SK-N-SH (cell line): ENCODE results near the gene GAS2L2. TPM values are rescaled to one million over a fixed set of nuclear protein-coding genes. Genes with fewer than 3 reads are reported as not detected.

Source experiments
- CTCF ChIA-PET: fragments of 300-600, 350-600 bp; formaldehyde crosslinking; extraction: SDS; loops from one replicate; lab custom pipeline; 2021; lab: Yijun Ruan, JAX
- POLR2A ChIA-PET: fragments of 350-600 bp; sonication (Branson Sonifier 250); formaldehyde crosslinking; extraction: SDS; loops from one replicate; lab custom pipeline; 2020; ENCODE audit warnings: antibody characterized with exemption, inconsistent platforms; lab: Yijun Ruan, JAX
- DNase-seq: peaks from one replicate; pipeline ENCODE4 v3.0.0; 2012
- H2AFZ ChIP-seq: fragments of 200-600 bp; sonication (generic); 2 replicates; pipeline ENCODE4 v1.8.1; 2016; ENCODE audit warnings: antibody characterized with exemption, mild to moderate bottlenecking, low read depth
- H3F3A ChIP-seq: fragments of 200-600 bp; sonication (generic); replicated peaks from 2 replicates; pipeline ENCODE3; 2016; ENCODE audit warnings: antibody characterized with exemption, mild to moderate bottlenecking; ENCODE audit not compliant: insufficient read depth
- H3K27ac ChIP-seq, 2 experiments: fragments of 200-500 bp in 1 of 2; fragments of 200-600 bp in 1 of 2; sonication (Bioruptor generic) in 1 of 2; sonication (generic), shearing (Covaris generic) in 1 of 2; 2 replicates each; pipeline versions ENCODE4 v1.5.1 to v1.6.1; 2014 to 2016; ENCODE audit warnings: low read depth in 2 of 2, inconsistent platforms in 1 of 2, low read length in 1 of 2, mild to moderate bottlenecking in 1 of 2, mixed read lengths in 1 of 2
- H3K27me3 ChIP-seq: fragments of 200-600 bp; sonication (generic), shearing (Covaris generic); 2 replicates; pipeline ENCODE4 v1.6.1; 2016; ENCODE audit warnings: mixed run types; ENCODE audit not compliant: insufficient read depth
- H3K36me3 ChIP-seq, 2 experiments: fragments of 200-500 bp in 1 of 2; fragments of 200-600 bp in 1 of 2; sonication (Bioruptor generic) in 1 of 2; sonication (generic) in 1 of 2; replicated peaks in 1 of 2; 2 replicates each; pipeline versions ENCODE3 to v1.5.1; 2014 to 2016; ENCODE audit warnings: low read length in 1 of 2, mild to moderate bottlenecking in 1 of 2; ENCODE audit not compliant: insufficient read depth in 2 of 2, control insufficient read depth in 1 of 2
- H3K4me1 ChIP-seq, 2 experiments: fragments of 200-500 bp in 1 of 2; fragments of 200-600 bp in 1 of 2; sonication (Bioruptor generic) in 1 of 2; sonication (generic), shearing (Covaris generic) in 1 of 2; 2 replicates each; pipeline versions ENCODE4 v1.5.1 to v1.6.1; 2014 to 2016; ENCODE audit warnings: low read depth in 1 of 2, low read length in 1 of 2, mixed run types in 1 of 2; ENCODE audit not compliant: insufficient read depth in 2 of 2, control insufficient read depth in 1 of 2
- H3K4me2 ChIP-seq: fragments of 200-600 bp; sonication (generic), shearing (Covaris generic); 2 replicates; pipeline ENCODE4 v1.6.1; 2017; ENCODE audit warnings: mixed run types
- H3K4me3 ChIP-seq, 2 experiments: fragments of 200-500 bp in 1 of 2; fragments of 200-600 bp in 1 of 2; sonication (Bioruptor generic) in 1 of 2; sonication (generic), shearing (Covaris generic) in 1 of 2; 2 replicates each; pipeline versions ENCODE4 v1.5.1 to v1.8.1; 2014 to 2016; ENCODE audit warnings: low read depth in 2 of 2, inconsistent platforms in 1 of 2, low read length in 1 of 2, mild to moderate bottlenecking in 1 of 2, mixed read lengths in 1 of 2, moderate library complexity in 1 of 2
- H3K79me2 ChIP-seq: fragments of 200-600 bp; sonication (generic); 2 replicates; pipeline ENCODE4 v1.8.1; 2017; ENCODE audit warnings: mild to moderate bottlenecking; ENCODE audit not compliant: insufficient read depth
- H3K9ac ChIP-seq: fragments of 200-600 bp; sonication (generic); 2 replicates; pipeline ENCODE4 v1.6.1; 2017; ENCODE audit warnings: mixed run types
- H3K9me2 ChIP-seq: fragments of 200-600 bp; sonication (generic); 2 replicates; pipeline ENCODE4 v1.6.1; 2017; ENCODE audit warnings: mixed run types
- H3K9me3 ChIP-seq: fragments of 200-600 bp; sonication (generic); 2 replicates; pipeline ENCODE4 v1.6.1; 2017; ENCODE audit warnings: mixed run types, mild to moderate bottlenecking, moderate library complexity
- H4K20me1 ChIP-seq: fragments of 200-600 bp; sonication (generic); 2 replicates; pipeline ENCODE4 v1.6.1; 2017; ENCODE audit warnings: mild to moderate bottlenecking, mixed run types; ENCODE audit not compliant: insufficient read depth
- CHD2 ChIP-seq: fragments of 150-350 bp; IDR thresholded peaks from 2 replicates; pipeline ENCODE4 v1.6.1; 2018; ENCODE audit warnings: low read length; ENCODE audit not compliant: partially characterized antibody
- EP300 ChIP-seq, 2 experiments: IDR thresholded peaks; 2 replicates each; pipeline versions ENCODE4 v1.4.0 to v1.6.1; 2012; ENCODE audit warnings: borderline replicate concordance in 1 of 2, low read depth in 1 of 2, low read length in 1 of 2
- FOSL2 ChIP-seq: IDR thresholded peaks from 2 replicates; pipeline ENCODE4 v1.4.0; 2012; ENCODE audit warnings: low read depth, mild to moderate bottlenecking, moderate library complexity, borderline replicate concordance
- FOXJ3 ChIP-seq: sonication (generic); formaldehyde crosslinking; IDR thresholded peaks from 2 replicates; pipeline ENCODE4 v1.5.1; 2020; ENCODE audit warnings: mild to moderate bottlenecking, missing genetic modification reagents
- GABPA ChIP-seq: IDR thresholded peaks from 2 replicates; pipeline ENCODE4 v1.4.0; 2012; ENCODE audit warnings: low read depth, mild to moderate bottlenecking
- GATA2 ChIP-seq: sonication (generic); formaldehyde crosslinking; IDR thresholded peaks from 2 replicates; pipeline ENCODE4 v1.5.0; 2020; ENCODE audit warnings: mild to moderate bottlenecking, missing genetic modification reagents
- MXI1 ChIP-seq: IDR thresholded peaks from 2 replicates; pipeline ENCODE4 v1.6.1; 2012; ENCODE audit warnings: mild to moderate bottlenecking, low read depth, low read length, improper control_type of control experiment
- NFIC ChIP-seq: IDR thresholded peaks from 2 replicates; pipeline ENCODE4 v1.4.0; 2012; ENCODE audit warnings: borderline replicate concordance
- NRF1 ChIP-seq: IDR thresholded peaks from 2 replicates; pipeline ENCODE4 v1.6.1; 2012; ENCODE audit warnings: low read depth, mild to moderate bottlenecking, low read length
- POLR2AphosphoS5 ChIP-seq: IDR thresholded peaks from 2 replicates; pipeline ENCODE4 v1.6.1; 2012; ENCODE audit warnings: low read depth, low read length
- RCOR1 ChIP-seq: fragments of 150-350 bp; IDR thresholded peaks from 2 replicates; pipeline ENCODE4 v1.6.1; 2017; ENCODE audit warnings: antibody characterized with exemption, low read length
- TAF1 ChIP-seq: IDR thresholded peaks from 2 replicates; pipeline ENCODE4 v1.6.1; 2012; ENCODE audit warnings: low read depth, mild to moderate bottlenecking, low read length, moderate library complexity, borderline replicate concordance
- TCF12 ChIP-seq: IDR thresholded peaks from 2 replicates; pipeline ENCODE4 v1.4.0; 2012
- YY1 ChIP-seq: IDR thresholded peaks from 2 replicates; pipeline ENCODE4 v1.4.0; 2012; ENCODE audit warnings: low read depth, mild to moderate bottlenecking
- WGBS: methylation state at CpG from one replicate; pipeline ENCODE4 v1.1.6; 2017; ENCODE audit warnings: low lambda C conversion rate; 5-methylcytosine and 5-hydroxymethylcytosine counted together
- polyA plus RNA-seq, 3 experiments: library from polyadenylated mRNA; depleted of rRNA; stranded (reverse); fragments of >200 nt; gene quantifications; 2 replicates each; pipeline ENCODE4 v1.2.3, GENCODE V29; 2012
- TF ChIP-seq, protein P1 (sequence below): IDR thresholded peaks from 2 replicates; pipeline ENCODE4 v1.6.1; 2012; ENCODE audit warnings: mild to moderate bottlenecking, low read depth, low read length, moderate library complexity
- TF ChIP-seq, protein P2 (sequence below): IDR thresholded peaks from 2 replicates; pipeline ENCODE4 v1.4.0; 2012; ENCODE audit warnings: low read depth
- TF ChIP-seq, protein P3 (sequence below): fragments of 200-600 bp; sonication (generic); IDR thresholded peaks from 2 replicates; pipeline ENCODE4 v1.6.1; 2017; ENCODE audit warnings: antibody characterized with exemption, mild to moderate bottlenecking, moderate library complexity
- TF ChIP-seq, protein P4 (sequence below): IDR thresholded peaks from 2 replicates; pipeline ENCODE4; 2012

The GAS2L2 gene
- polyA plus RNA-seq, 1 of the 3 experiments (the other 2 are of a cell fraction): not detected

DNA sequence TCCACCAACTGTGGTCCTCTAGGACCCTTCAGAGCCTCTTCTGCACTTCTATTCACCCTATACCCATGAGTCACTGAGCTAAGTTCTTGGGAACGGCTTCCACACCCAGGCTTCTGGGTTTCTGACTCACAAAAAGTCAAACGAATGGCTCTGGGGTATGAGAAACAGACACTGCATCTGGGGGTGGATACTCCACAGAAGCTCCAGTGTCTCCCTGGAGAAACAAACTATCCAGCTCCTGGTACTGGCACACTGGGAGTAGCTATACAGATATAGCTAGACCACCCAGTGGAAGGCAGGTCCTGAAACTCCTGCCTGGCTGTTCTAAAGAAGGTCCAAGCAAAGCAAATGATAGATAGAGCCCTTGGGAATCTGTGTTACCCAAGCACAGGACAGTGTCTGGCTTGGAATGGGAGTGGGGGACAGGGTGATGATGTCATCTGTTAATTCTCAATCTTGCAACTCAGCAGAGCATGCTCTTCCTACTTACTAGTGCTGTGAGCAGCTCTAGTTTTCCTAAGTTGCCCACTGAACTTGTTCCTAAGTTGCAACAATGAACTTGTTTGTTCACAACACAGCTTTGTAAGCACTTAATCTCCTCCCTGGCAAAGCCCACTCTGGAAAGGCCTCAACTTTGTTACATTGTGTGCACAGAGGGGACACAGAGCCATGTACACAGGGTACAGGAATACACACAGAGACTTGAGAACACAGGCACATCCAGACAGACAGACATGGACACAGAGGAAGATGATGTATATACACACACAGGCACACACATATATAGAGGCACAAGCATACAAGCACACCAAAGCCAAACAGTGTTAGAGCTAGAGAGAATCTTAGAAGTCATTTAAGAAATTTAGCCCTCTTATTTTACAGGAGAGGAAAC is 35.7 kb upstream of the GAS2L2 start:
- CTCF ChIA-PET: interaction anchor here (0.9 to 6.6 kb wide), 7 partner anchors 11 to 175 kb away, joined by 3 to 100 read pairs (median 10); partner anchors contain the start of gene TAF15
- Histone ChIP-seq H3F3A (peaks cover 9% of the 10 kb centered on the region), H4K20me1 (no peaks in the 10 kb centered on the region), H3K27me3 (peaks cover 15% of the 10 kb centered on the region), H3K4me3 (no peak overlapping the region), H2AFZ (peak overlapping the region; percentile 20; the same call in 1 of the 2 replicates), H3K9me2 (no peaks in the 10 kb centered on the region), H3K9ac (no peak overlapping the region), H3K9me3 (no peaks in the 10 kb centered on the region), H3K79me2 (no peaks in the 10 kb centered on the region), H3K36me3 (no peaks in the 10 kb centered on the region), H3K4me2 (peak overlapping the region; percentile 14; the same call in 1 of the 2 replicates), H3K27ac (peak overlapping the region; percentile 63 to 79), H3K4me1 (peaks cover 0 to 48% of the 10 kb centered on the region in 2 experiments; a peak in 3 of 4 replicates)
- DNase-seq: peak; percentile 44
- POLR2A ChIA-PET: interaction anchor here (0.6 to 1.2 kb wide), 4 partner anchors 11 to 21 kb away, joined by 3 to 7 read pairs (median 4); partner anchors contain the start of gene TAF15
- WGBS: 0% methylated on average over 2 of the region's 2 CpGs
- no peak for TF ChIP-seq YY1
- TF ChIP-seq, protein P1, sequence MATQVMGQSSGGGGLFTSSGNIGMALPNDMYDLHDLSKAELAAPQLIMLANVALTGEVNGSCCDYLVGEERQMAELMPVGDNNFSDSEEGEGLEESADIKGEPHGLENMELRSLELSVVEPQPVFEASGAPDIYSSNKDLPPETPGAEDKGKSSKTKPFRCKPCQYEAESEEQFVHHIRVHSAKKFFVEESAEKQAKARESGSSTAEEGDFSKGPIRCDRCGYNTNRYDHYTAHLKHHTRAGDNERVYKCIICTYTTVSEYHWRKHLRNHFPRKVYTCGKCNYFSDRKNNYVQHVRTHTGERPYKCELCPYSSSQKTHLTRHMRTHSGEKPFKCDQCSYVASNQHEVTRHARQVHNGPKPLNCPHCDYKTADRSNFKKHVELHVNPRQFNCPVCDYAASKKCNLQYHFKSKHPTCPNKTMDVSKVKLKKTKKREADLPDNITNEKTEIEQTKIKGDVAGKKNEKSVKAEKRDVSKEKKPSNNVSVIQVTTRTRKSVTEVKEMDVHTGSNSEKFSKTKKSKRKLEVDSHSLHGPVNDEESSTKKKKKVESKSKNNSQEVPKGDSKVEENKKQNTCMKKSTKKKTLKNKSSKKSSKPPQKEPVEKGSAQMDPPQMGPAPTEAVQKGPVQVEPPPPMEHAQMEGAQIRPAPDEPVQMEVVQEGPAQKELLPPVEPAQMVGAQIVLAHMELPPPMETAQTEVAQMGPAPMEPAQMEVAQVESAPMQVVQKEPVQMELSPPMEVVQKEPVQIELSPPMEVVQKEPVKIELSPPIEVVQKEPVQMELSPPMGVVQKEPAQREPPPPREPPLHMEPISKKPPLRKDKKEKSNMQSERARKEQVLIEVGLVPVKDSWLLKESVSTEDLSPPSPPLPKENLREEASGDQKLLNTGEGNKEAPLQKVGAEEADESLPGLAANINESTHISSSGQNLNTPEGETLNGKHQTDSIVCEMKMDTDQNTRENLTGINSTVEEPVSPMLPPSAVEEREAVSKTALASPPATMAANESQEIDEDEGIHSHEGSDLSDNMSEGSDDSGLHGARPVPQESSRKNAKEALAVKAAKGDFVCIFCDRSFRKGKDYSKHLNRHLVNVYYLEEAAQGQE: 0 out of 2 replicates have a peak, but pooled peaks have one; percentile 7
- peak; percentile 53; the same call in 1 of the 2 replicates for TF ChIP-seq FOSL2
- TF ChIP-seq TCF12: peak; percentile 24; the same call in 1 of the 2 replicates
- no peak for TF ChIP-seq RCOR1
- no peak for TF ChIP-seq NFIC

DNA sequence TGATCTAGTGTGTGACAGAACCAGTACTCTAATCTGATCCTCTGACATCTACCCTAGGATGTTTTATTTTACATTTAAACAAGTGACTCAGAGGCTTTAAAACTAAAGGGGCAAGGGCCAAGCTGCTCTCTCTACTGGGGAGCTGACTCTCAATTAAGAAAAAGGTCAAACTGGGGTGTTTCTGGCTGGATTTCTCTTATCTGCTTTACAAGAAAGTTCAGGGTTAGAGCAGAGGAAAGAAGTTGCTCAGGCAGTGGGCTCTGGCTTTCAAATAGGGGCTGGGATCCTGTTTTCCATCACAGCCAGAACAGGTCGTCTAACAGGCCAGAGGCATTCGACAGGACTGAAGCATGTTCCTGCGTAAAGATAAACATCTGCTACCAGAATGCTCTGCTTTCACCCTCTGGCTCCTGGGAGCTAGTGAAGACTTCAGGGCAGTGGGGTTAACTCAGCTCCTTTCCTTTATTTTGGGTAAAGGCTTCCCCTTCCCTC is 33.9 kb upstream of the GAS2L2 start:
- Histone ChIP-seq H3K27ac (peak overlapping the region; percentile 16 to 89; a peak in 3 of 4 replicates), H3K9me3 (no peaks in the 10 kb centered on the region), H3F3A (peaks cover 9% of the 10 kb centered on the region), H3K4me2 (no peak overlapping the region), H4K20me1 (no peaks in the 10 kb centered on the region), H3K79me2 (no peaks in the 10 kb centered on the region), H3K27me3 (peaks cover under 1% of the 10 kb centered on the region; the same call in 1 of the 2 replicates), H3K4me1 (peaks cover 0 to 48% of the 10 kb centered on the region in 2 experiments; a peak in 3 of 4 replicates), H2AFZ (no peak overlapping the region), H3K4me3 (no peak overlapping the region), H3K9me2 (no peaks in the 10 kb centered on the region), H3K36me3 (no peaks in the 10 kb centered on the region), H3K9ac (no peak overlapping the region)
- POLR2A ChIA-PET: interaction anchor here (0.9 to 1.5 kb wide), 3 partner anchors 10 to 17 kb away, joined by 3 to 5 read pairs (median 4); no protein-coding TSS in a partner anchor
- peak; percentile 86 for DNase-seq
- 13% methylated on average over 3 of the region's 3 CpGs for WGBS
- CTCF ChIA-PET: interaction anchor here (1.1 to 31.2 kb wide), 8 partner anchors 8 to 26 kb away, joined by 3 to 809 read pairs (median 9); partner anchors contain the start of genes C17orf50, MMP28 and TAF15
- TF ChIP-seq YY1 (no peak), GATA2 (CRISPR knock-in tag) (peak; percentile 95), FOXJ3 (CRISPR knock-in tag) (peak; percentile 63; the same call in 1 of the 2 replicates), EP300 (IDR thresholded peaks at IDR 0.05; ENCODE audit: borderline replicate concordance in 1 of 2, low read depth in 1 of 2, low read length in 1 of 2) (peak in 1 of 2 experiments; percentile 93; a peak in 2 of 4 replicates), TCF12 (peak; percentile 59), GABPA (no peak), POLR2AphosphoS5 (peak; percentile 20; the same call in 1 of the 2 replicates), TAF1 (no peak), MXI1 (peak; percentile 63), NRF1 (no peak), CHD2 (peak; percentile 89)
- TF ChIP-seq, protein P2, sequence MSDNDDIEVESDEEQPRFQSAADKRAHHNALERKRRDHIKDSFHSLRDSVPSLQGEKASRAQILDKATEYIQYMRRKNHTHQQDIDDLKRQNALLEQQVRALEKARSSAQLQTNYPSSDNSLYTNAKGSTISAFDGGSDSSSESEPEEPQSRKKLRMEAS: 0 out of 2 replicates have a peak, but pooled peaks have one; percentile 32
- TF ChIP-seq, protein P3, sequence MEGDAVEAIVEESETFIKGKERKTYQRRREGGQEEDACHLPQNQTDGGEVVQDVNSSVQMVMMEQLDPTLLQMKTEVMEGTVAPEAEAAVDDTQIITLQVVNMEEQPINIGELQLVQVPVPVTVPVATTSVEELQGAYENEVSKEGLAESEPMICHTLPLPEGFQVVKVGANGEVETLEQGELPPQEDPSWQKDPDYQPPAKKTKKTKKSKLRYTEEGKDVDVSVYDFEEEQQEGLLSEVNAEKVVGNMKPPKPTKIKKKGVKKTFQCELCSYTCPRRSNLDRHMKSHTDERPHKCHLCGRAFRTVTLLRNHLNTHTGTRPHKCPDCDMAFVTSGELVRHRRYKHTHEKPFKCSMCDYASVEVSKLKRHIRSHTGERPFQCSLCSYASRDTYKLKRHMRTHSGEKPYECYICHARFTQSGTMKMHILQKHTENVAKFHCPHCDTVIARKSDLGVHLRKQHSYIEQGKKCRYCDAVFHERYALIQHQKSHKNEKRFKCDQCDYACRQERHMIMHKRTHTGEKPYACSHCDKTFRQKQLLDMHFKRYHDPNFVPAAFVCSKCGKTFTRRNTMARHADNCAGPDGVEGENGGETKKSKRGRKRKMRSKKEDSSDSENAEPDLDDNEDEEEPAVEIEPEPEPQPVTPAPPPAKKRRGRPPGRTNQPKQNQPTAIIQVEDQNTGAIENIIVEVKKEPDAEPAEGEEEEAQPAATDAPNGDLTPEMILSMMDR: no peak
- TF ChIP-seq, protein P4, sequence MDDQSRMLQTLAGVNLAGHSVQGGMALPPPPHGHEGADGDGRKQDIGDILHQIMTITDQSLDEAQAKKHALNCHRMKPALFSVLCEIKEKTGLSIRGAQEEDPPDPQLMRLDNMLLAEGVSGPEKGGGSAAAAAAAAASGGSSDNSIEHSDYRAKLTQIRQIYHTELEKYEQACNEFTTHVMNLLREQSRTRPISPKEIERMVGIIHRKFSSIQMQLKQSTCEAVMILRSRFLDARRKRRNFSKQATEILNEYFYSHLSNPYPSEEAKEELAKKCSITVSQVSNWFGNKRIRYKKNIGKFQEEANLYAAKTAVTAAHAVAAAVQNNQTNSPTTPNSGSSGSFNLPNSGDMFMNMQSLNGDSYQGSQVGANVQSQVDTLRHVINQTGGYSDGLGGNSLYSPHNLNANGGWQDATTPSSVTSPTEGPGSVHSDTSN: no peak
